DND-41 (cell line): ENCODE data around the gene KLHL42.

Experiments
- CTCF ChIP-seq: IDR thresholded peaks from 2 replicates; pipeline ENCODE4 v1.5.1; 2012; ENCODE audit warnings: borderline replicate concordance, low read length, moderate library complexity, mild to moderate bottlenecking; ENCODE audit not compliant: poor library complexity, severe bottlenecking; ENCODE audit errors: extremely low read depth
- EZH2 ChIP-seq: IDR thresholded peaks from 3 replicates; pipeline ENCODE4 v1.6.1; 2012; ENCODE audit warnings: borderline replicate concordance, low read depth, mild to moderate bottlenecking, moderate library complexity, low read length, inconsistent platforms; ENCODE audit not compliant: severe bottlenecking

- TF ChIP-seq CTCF (no peak), EZH2 (no peak)
These were observed 34.4 kb downstream of the KLHL42 start for GRCh38 chr12:27814411-27814810.
